Activated CD4-positive, alpha-beta T cell treated with anti-CD3 and anti-CD28 coated beads, Interleukin-2, amount 10 ng/mL, durations not matched to agents 24 days and 14 days (primary cell): ENCODE results near the gene NUDT13. TPM values are rescaled to one million over a fixed set of nuclear protein-coding genes. Genes with fewer than 3 reads are reported as not detected.
"Not testable (repeated sequence)": the region's sequence is repeated elsewhere in the genome, so short reads cannot be mapped to it uniquely, and the experiment has no call there.

Experiments
- DNase-seq: peaks from one replicate; pipeline ENCODE4 v3.0.0; 2022
- H3K27ac Mint-ChIP-seq: one replicate; pipeline ENCODE4 v1.8.0; 2022; ENCODE audit warnings: mild to moderate bottlenecking, mixed read lengths
- H3K27me3 Mint-ChIP-seq: one replicate; pipeline ENCODE4 v1.8.0; 2022; ENCODE audit warnings: mixed read lengths
- H3K36me3 Mint-ChIP-seq: one replicate; pipeline ENCODE4 v1.8.0; 2022; ENCODE audit warnings: low read depth, mild to moderate bottlenecking, mixed read lengths
- H3K4me1 Mint-ChIP-seq: one replicate; pipeline ENCODE4 v1.8.0; 2021; ENCODE audit warnings: mixed read lengths
- H3K4me3 Mint-ChIP-seq: one replicate; pipeline ENCODE4 v1.8.0; 2022; ENCODE audit warnings: mild to moderate bottlenecking, moderate library complexity, mixed read lengths
- H3K9me3 Mint-ChIP-seq: one replicate; pipeline ENCODE4 v1.8.0; 2021; ENCODE audit warnings: mixed read lengths
- intact Hi-C: fragments of 100-400 bp; cut with micrococcal nuclease; formaldehyde crosslinking; loops from one replicate; pipeline ENCODE4 v1.15.1; 2023
- total RNA-seq: library from RNA; stranded (reverse); gene quantifications from 2 replicates; pipeline ENCODE4 v1.2.3, GENCODE V29; 2022

The NUDT13 gene
- total RNA-seq, 1 donor from 2014 or later = 0.91 TPM

GRCh38 chr10:73117976-73118743 lies 7.9 kb downstream of the NUDT13 start:
- intact Hi-C loops = no loop called here
- DNase-seq = no peak
- Mint-ChIP-seq H3K27me3 (no peaks in the 10 kb centered on the region), H3K4me3 (no peak overlapping the region), H3K4me1 (peaks cover 4% of the 10 kb centered on the region), H3K9me3 (no peaks in the 10 kb centered on the region), H3K36me3 (peaks cover 22% of the 10 kb centered on the region), H3K27ac (peak overlapping the region; percentile 37)

- Mint-ChIP-seq H3K4me3 (no peak overlapping the region), H3K4me1 (peaks cover 4% of the 10 kb centered on the region), H3K27me3 (no peaks in the 10 kb centered on the region), H3K9me3 (no peaks in the 10 kb centered on the region), H3K36me3 (peaks cover 27% of the 10 kb centered on the region), H3K27ac (peak overlapping the region; percentile 22)
- intact Hi-C loops = no loop called here
- no peak for DNase-seq
Observed at GRCh38 chr10:73119457-73119856, 9.2 kb downstream of the NUDT13 start.

GRCh38 chr10:73119952-73120351 lies 9.7 kb downstream of the NUDT13 start:
- DNase-seq = no peak
- H3K9me3 Mint-ChIP-seq = no peaks in the 10 kb centered on the region
- intact Hi-C loops = no loop called here
- H3K27ac Mint-ChIP-seq = no peak overlapping the region
- no peak overlapping the region for H3K4me3 Mint-ChIP-seq
- peaks cover 27% of the 10 kb centered on the region for H3K36me3 Mint-ChIP-seq
- no peaks in the 10 kb centered on the region for H3K27me3 Mint-ChIP-seq
- peaks cover 4% of the 10 kb centered on the region for H3K4me1 Mint-ChIP-seq

GRCh38 chr10:73126343-73126742 lies 16.1 kb downstream of the NUDT13 start:
- Mint-ChIP-seq H3K36me3 (peaks cover 35% of the 10 kb centered on the region), H3K9me3 (no peaks in the 10 kb centered on the region), H3K27ac (no peak overlapping the region), H3K4me3 (no peak overlapping the region), H3K27me3 (no peaks in the 10 kb centered on the region), H3K4me1 (no peaks in the 10 kb centered on the region)
- intact Hi-C loops = no loop called here
- no peak for DNase-seq

- DNase-seq = no peak
- Mint-ChIP-seq H3K4me3 (no peak overlapping the region), H3K36me3 (peaks cover 53% of the 10 kb centered on the region), H3K4me1 (no peaks in the 10 kb centered on the region), H3K27me3 (no peaks in the 10 kb centered on the region), H3K9me3 (no peaks in the 10 kb centered on the region), H3K27ac (no peak overlapping the region)
- intact Hi-C loops = no loop called here
Observed at GRCh38 chr10:73131301-73131700, 21.0 kb downstream of the NUDT13 start.

GRCh38 chr10:73131913-73132686 lies 21.8 kb downstream of the NUDT13 start:
- Mint-ChIP-seq H3K4me3 (no peak overlapping the region), H3K27me3 (no peaks in the 10 kb centered on the region), H3K27ac (no peak overlapping the region), H3K9me3 (no peaks in the 10 kb centered on the region), H3K36me3 (peaks cover 51% of the 10 kb centered on the region), H3K4me1 (no peaks in the 10 kb centered on the region)
- intact Hi-C loops = no loop called here
- DNase-seq = no peak

GRCh38 chr10:73134727-73135126 lies 24.5 kb downstream of the NUDT13 start:
- H3K27ac Mint-ChIP-seq = no peak overlapping the region
- peaks cover 54% of the 10 kb centered on the region for H3K36me3 Mint-ChIP-seq
- H3K27me3 Mint-ChIP-seq = no peaks in the 10 kb centered on the region
- DNase-seq = no peak
- H3K4me3 Mint-ChIP-seq = no peak overlapping the region
- intact Hi-C loops = no loop called here
- no peaks in the 10 kb centered on the region for H3K9me3 Mint-ChIP-seq
- H3K4me1 Mint-ChIP-seq = no peaks in the 10 kb centered on the region

- intact Hi-C loops = no loop called here
- Mint-ChIP-seq H3K27me3 (no peaks in the 10 kb centered on the region), H3K4me3 (no peak overlapping the region), H3K36me3 (peaks cover 53% of the 10 kb centered on the region), H3K27ac (no peak overlapping the region), H3K4me1 (no peaks in the 10 kb centered on the region), H3K9me3 (no peaks in the 10 kb centered on the region)
- no peak for DNase-seq
Observed at GRCh38 chr10:73136627-73137026, 26.4 kb downstream of the NUDT13 start.

- Mint-ChIP-seq H3K27me3 (no peaks in the 10 kb centered on the region), H3K36me3 (peaks cover 50% of the 10 kb centered on the region), H3K4me3 (no peak overlapping the region), H3K9me3 (no peaks in the 10 kb centered on the region), H3K27ac (no peak overlapping the region), H3K4me1 (no peaks in the 10 kb centered on the region)
- intact Hi-C loops = no loop called here
- no peak for DNase-seq
Observed at GRCh38 chr10:73139251-73139650, 29.0 kb downstream of the NUDT13 start.

- Mint-ChIP-seq H3K4me1 (no peaks in the 10 kb centered on the region), H3K27me3 (no peaks in the 10 kb centered on the region), H3K36me3 (peaks cover 43% of the 10 kb centered on the region), H3K27ac (no peak overlapping the region), H3K9me3 (no peaks in the 10 kb centered on the region), H3K4me3 (no peak overlapping the region)
- intact Hi-C loops = no loop called here
- no peak for DNase-seq
Observed at GRCh38 chr10:73141603-73142002, 31.3 kb downstream of the NUDT13 start.

GRCh38 chr10:73150633-73151413 lies 40.6 kb downstream of the NUDT13 start:
- H3K4me3 Mint-ChIP-seq, DNase-seq, H3K27ac Mint-ChIP-seq, H3K9me3 Mint-ChIP-seq, H3K27me3 Mint-ChIP-seq, H3K4me1 Mint-ChIP-seq, intact Hi-C loops: not testable (repeated sequence)
- peaks cover 55% of the 10 kb centered on the region for H3K36me3 Mint-ChIP-seq

- Mint-ChIP-seq H3K27me3 (no peaks in the 10 kb centered on the region), H3K9me3 (no peaks in the 10 kb centered on the region), H3K4me3 (no peak overlapping the region), H3K36me3 (peaks cover 61% of the 10 kb centered on the region), H3K27ac (no peak overlapping the region), H3K4me1 (no peaks in the 10 kb centered on the region)
- no peak for DNase-seq
- intact Hi-C loops = no loop called here
Observed at GRCh38 chr10:73152009-73152408, 41.8 kb downstream of the NUDT13 start.

- no peaks in the 10 kb centered on the region for H3K9me3 Mint-ChIP-seq
- H3K4me1 Mint-ChIP-seq = peaks cover 11% of the 10 kb centered on the region
- peaks cover 55% of the 10 kb centered on the region for H3K36me3 Mint-ChIP-seq
- no peak overlapping the region for H3K4me3 Mint-ChIP-seq
- intact Hi-C loops = no loop called here
- no peak for DNase-seq
- no peak overlapping the region for H3K27ac Mint-ChIP-seq
- H3K27me3 Mint-ChIP-seq = no peaks in the 10 kb centered on the region
Observed at GRCh38 chr10:73156054-73156453, 45.8 kb downstream of the NUDT13 start.
